Calu3 (cell line): ENCODE measurements around the gene CITED4. TPM values are rescaled to one million over a fixed set of nuclear protein-coding genes. Genes with fewer than 3 reads are reported as not detected.

Experiments
- BruUV-seq: library from RNA; stranded (reverse); fragments of 400-500 nt; replicated peaks from 2 replicates; lab custom pipeline; 2021; lab: Mats Ljungman, UMichigan
- CTCF ChIA-PET: fragments of 300-600 bp; sonication (Branson Sonifier 250); formaldehyde crosslinking; loops from one replicate; lab custom pipeline; 2022; ENCODE audit warnings: antibody characterized with exemption; lab: Charles Lee
- DNase-seq: peaks from one replicate; pipeline ENCODE4 v3.0.0; 2022
- H3K27ac Mint-ChIP-seq: one replicate; pipeline ENCODE4 v1.8.0; 2022; ENCODE audit warnings: mixed read lengths; ENCODE audit not compliant: unreplicated experiment
- H3K27me3 Mint-ChIP-seq: one replicate; pipeline ENCODE4 v1.8.0; 2022; ENCODE audit warnings: mixed read lengths; ENCODE audit not compliant: unreplicated experiment
- H3K36me3 Mint-ChIP-seq: one replicate; pipeline ENCODE4 v1.8.0; 2022; ENCODE audit warnings: mild to moderate bottlenecking, moderate library complexity, mixed read lengths; ENCODE audit not compliant: insufficient read depth, unreplicated experiment
- H3K4me1 Mint-ChIP-seq: one replicate; pipeline ENCODE4 v1.8.0; 2022; ENCODE audit warnings: mild to moderate bottlenecking, low read depth, mixed read lengths; ENCODE audit not compliant: unreplicated experiment
- H3K4me3 Mint-ChIP-seq: one replicate; pipeline ENCODE4 v1.8.0; 2022; ENCODE audit warnings: mild to moderate bottlenecking, low read depth, moderate library complexity, mixed read lengths; ENCODE audit not compliant: unreplicated experiment
- H3K9me3 Mint-ChIP-seq: one replicate; pipeline ENCODE4 v1.8.0; 2022; ENCODE audit warnings: low read depth, mixed read lengths; ENCODE audit not compliant: unreplicated experiment
- CTCF ChIP-seq: fragments of 200-600 bp; IDR thresholded peaks from one replicate; pipeline ENCODE4 v1.8.0; 2022; ENCODE audit warnings: antibody characterized with exemption; ENCODE audit not compliant: unreplicated experiment
- intact Hi-C: fragments of 100-400 bp; cut with micrococcal nuclease; formaldehyde crosslinking; loops from one replicate; pipeline ENCODE4 v1.10.0; 2022; ENCODE audit not compliant: unreplicated experiment
- total RNA-seq: library from RNA; stranded (reverse); gene quantifications from 2 replicates; pipeline ENCODE4 v1.2.3, GENCODE V29; 2022

Gene CITED4
- total RNA-seq, 1 experiment from 2014 or later = 85.2 TPM

GRCh38 chr1:40842691-40843090 lies 19.5 kb downstream of the CITED4 start:
- no peaks in the 10 kb centered on the region for H3K4me1 Mint-ChIP-seq
- no peak overlapping the region for H3K4me3 Mint-ChIP-seq

GRCh38 chr1:40842207-40842606 lies 20.0 kb downstream of the CITED4 start:
- no peak overlapping the region for H3K27ac Mint-ChIP-seq
- H3K36me3 Mint-ChIP-seq = no peaks in the 10 kb centered on the region
- CTCF ChIA-PET = interaction anchor here (0.6 kb wide), 1 partner anchor 1692 kb away, joined by 3 read pairs; no protein-coding TSS in a partner anchor
- H3K27me3 Mint-ChIP-seq = peaks cover 19% of the 10 kb centered on the region
- intact Hi-C loops = loop anchor here (5.0 to 10.0 kb wide), 2 partner anchors 67 to 230 kb away; no protein-coding TSS in a partner anchor
- TF ChIP-seq CTCF = no peak
- H3K4me3 Mint-ChIP-seq = no peak overlapping the region
- no peak for DNase-seq
- no peaks in the 10 kb centered on the region for H3K4me1 Mint-ChIP-seq
- H3K9me3 Mint-ChIP-seq = no peaks in the 10 kb centered on the region
- BruUV-seq = no TSS peak

More at GRCh38 chr1:40842691-40843090, 19.5 kb downstream of the CITED4 start:
- Mint-ChIP-seq H3K27ac (no peak overlapping the region), H3K9me3 (no peaks in the 10 kb centered on the region), H3K36me3 (no peaks in the 10 kb centered on the region), H3K27me3 (peaks cover 19% of the 10 kb centered on the region)
- no peak for TF ChIP-seq CTCF
- no peak for DNase-seq
- CTCF ChIA-PET = no interaction called here
- BruUV-seq = no TSS peak
- intact Hi-C loops = loop anchor here (5.0 to 10.0 kb wide), 2 partner anchors 68 to 230 kb away; no protein-coding TSS in a partner anchor

DNA sequence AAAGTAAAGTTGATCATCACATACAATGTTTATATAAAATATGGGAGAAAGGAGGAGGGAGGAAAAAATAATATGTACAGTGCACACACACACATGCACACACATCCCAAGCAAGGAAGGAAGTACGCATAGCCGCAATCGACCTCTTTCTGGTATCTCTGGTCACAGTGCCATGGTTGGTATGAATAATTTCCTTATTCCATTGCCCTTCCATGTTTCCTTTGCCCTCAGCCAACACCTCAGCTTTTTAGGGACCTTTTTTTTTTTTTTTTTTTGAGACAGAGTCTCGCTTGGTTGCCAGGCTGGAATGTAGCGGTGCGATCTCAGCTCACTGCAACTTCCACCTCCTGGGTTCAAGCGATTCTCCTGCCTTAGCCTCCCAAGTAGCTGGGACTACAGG lies 20.6 kb downstream of the CITED4 start:
- no peaks in the 10 kb centered on the region for H3K36me3 Mint-ChIP-seq
- no peaks in the 10 kb centered on the region for H3K4me1 Mint-ChIP-seq
- peaks cover 19% of the 10 kb centered on the region for H3K27me3 Mint-ChIP-seq
- no peak overlapping the region for H3K4me3 Mint-ChIP-seq
- no TSS peak for BruUV-seq
- H3K9me3 Mint-ChIP-seq = no peaks in the 10 kb centered on the region
- DNase-seq = no peak
- CTCF ChIA-PET = interaction anchor here (0.6 kb wide), 1 partner anchor 1693 kb away, joined by 3 read pairs; no protein-coding TSS in a partner anchor
- intact Hi-C loops = loop anchor here (5.0 to 10.0 kb wide), 2 partner anchors 67 to 229 kb away; no protein-coding TSS in a partner anchor
- TF ChIP-seq CTCF = no peak
- no peak overlapping the region for H3K27ac Mint-ChIP-seq

GRCh38 chr1:40840526-40841323 lies 21.4 kb downstream of the CITED4 start:
- H3K27me3 Mint-ChIP-seq = peaks cover 19% of the 10 kb centered on the region
- CTCF ChIA-PET = no interaction called here
- DNase-seq = no peak
- TF ChIP-seq CTCF = no peak
- H3K4me1 Mint-ChIP-seq = no peaks in the 10 kb centered on the region
- no peaks in the 10 kb centered on the region for H3K9me3 Mint-ChIP-seq
- no peak overlapping the region for H3K27ac Mint-ChIP-seq
- intact Hi-C loops = loop anchor here (5.0 to 10.0 kb wide), 2 partner anchors 66 to 228 kb away; no protein-coding TSS in a partner anchor
- H3K36me3 Mint-ChIP-seq = no peaks in the 10 kb centered on the region
- BruUV-seq = no TSS peak
- no peak overlapping the region for H3K4me3 Mint-ChIP-seq
